H1 (cell line): Measurements from ENCODE around the gene IFNL2. TPM values are rescaled to one million over a fixed set of nuclear protein-coding genes. Genes with fewer than 3 reads are reported as not detected.

Source experiments
- CTCF ChIA-PET: fragments of 300-600 bp; sonication (Branson Sonifier 250); formaldehyde crosslinking; loops from one replicate; lab custom pipeline; 2021; ENCODE audit not compliant: partially characterized antibody; lab: Charles Lee
- POLR2A ChIA-PET: fragments of 300-600 bp; sonication (Branson Sonifier 250); formaldehyde crosslinking; loops from one replicate; lab custom pipeline; 2021; ENCODE audit warnings: inconsistent platforms; ENCODE audit not compliant: partially characterized antibody; lab: Charles Lee
- DNase-seq, 2 experiments: peaks; one replicate each; pipeline versions ENCODE4 v3.0.0 to v3.0.0-alpha.2; 2010 to 2022; ENCODE audit warnings: low spot score in 2 of 2, low read depth in 1 of 2, mixed read lengths in 1 of 2
- FAIRE-seq: peaks from 2 replicates; lab custom pipeline; 2011; peaks lifted over from hg19 to GRCh38; lab: Jason Lieb, UNC
- H2AFZ ChIP-seq: 2 replicates; pipeline ENCODE4 v1.8.1; 2012; ENCODE audit warnings: low read length, inconsistent platforms
- H2AK5ac ChIP-seq: 2 replicates; pipeline ENCODE4 v1.6.1; 2013; ENCODE audit warnings: low read depth, low read length
- H2BK120ac ChIP-seq: replicated peaks from 2 replicates; pipeline ENCODE3; 2013; ENCODE audit warnings: low read depth, low read length, inconsistent platforms
- H2BK12ac ChIP-seq: 2 replicates; pipeline ENCODE4 v1.6.1; 2013; ENCODE audit warnings: low read depth, low read length
- H2BK15ac ChIP-seq: 2 replicates; pipeline ENCODE4 v1.6.1; 2013; ENCODE audit warnings: low read length
- H2BK20ac ChIP-seq: 2 replicates; pipeline ENCODE4 v1.6.1; 2013; ENCODE audit warnings: low read length
- H2BK5ac ChIP-seq: 2 replicates; pipeline ENCODE4 v1.6.1; 2013; ENCODE audit warnings: low read depth, low read length
- H3K14ac ChIP-seq: 2 replicates; pipeline ENCODE4 v1.6.1; 2013; ENCODE audit warnings: inconsistent platforms; ENCODE audit not compliant: insufficient read length
- H3K18ac ChIP-seq: 2 replicates; pipeline ENCODE4 v1.6.1; 2013; ENCODE audit warnings: low read length; ENCODE audit errors: extremely low read depth
- H3K23ac ChIP-seq: 2 replicates; pipeline ENCODE4 v1.6.1; 2013; ENCODE audit warnings: inconsistent platforms; ENCODE audit not compliant: insufficient read length
- H3K23me2 ChIP-seq: 2 replicates; pipeline ENCODE4 v1.6.1; 2013; ENCODE audit warnings: low read depth, low read length
- H3K27ac ChIP-seq: 2 replicates; pipeline ENCODE4 v1.6.1; 2011; ENCODE audit warnings: low read depth, low read length, inconsistent platforms
- H3K27me3 ChIP-seq, 4 experiments: replicated peaks in 1 of 4; 1 replicate in 1 of 4; 2 replicates in 3 of 4; pipeline versions ENCODE4 v1.6.1 to v1.8.1; 2011 to 2013; ENCODE audit warnings: low read length in 3 of 4, mild to moderate bottlenecking in 3 of 4, inconsistent platforms in 2 of 4, mixed read lengths in 2 of 4, moderate library complexity in 1 of 4; ENCODE audit not compliant: control insufficient read depth in 3 of 4, insufficient read depth in 3 of 4; ENCODE audit errors: extremely low read depth in 1 of 4
- H3K36me3 ChIP-seq, 4 experiments: 2 replicates each; pipeline versions ENCODE4 v1.6.1 to v1.8.1; 2011 to 2013; ENCODE audit warnings: mild to moderate bottlenecking in 4 of 4, low read length in 3 of 4, moderate library complexity in 2 of 4, control low read depth in 1 of 4, inconsistent platforms in 1 of 4; ENCODE audit not compliant: insufficient read depth in 4 of 4, control insufficient read depth in 2 of 4
- H3K4ac ChIP-seq: replicated peaks from 2 replicates; pipeline ENCODE3; 2013; ENCODE audit warnings: low read length, low read depth, mixed read lengths, inconsistent platforms; ENCODE audit not compliant: insufficient read length
- H3K4me1 ChIP-seq, 4 experiments: replicated peaks in 1 of 4; 1 replicate in 1 of 4; 2 replicates in 3 of 4; pipeline versions ENCODE4 v1.6.1 to v1.8.1; 2011 to 2013; ENCODE audit warnings: low read length in 3 of 4, inconsistent platforms in 2 of 4, mixed read lengths in 1 of 4; ENCODE audit not compliant: insufficient read depth in 4 of 4, control insufficient read depth in 3 of 4
- H3K4me2 ChIP-seq, 2 experiments: 2 replicates each; pipeline versions ENCODE4 v1.6.1 to v1.8.1; 2011 to 2013; ENCODE audit warnings: low read depth in 2 of 2, low read length in 2 of 2, control low read depth in 1 of 2, inconsistent platforms in 1 of 2, mild to moderate bottlenecking in 1 of 2; ENCODE audit not compliant: insufficient read depth in 1 of 2
- H3K4me3 ChIP-seq, 4 experiments: fragments of 200-600, 300-600 bp in 1 of 4; sonication (generic), shearing (Covaris generic), sonication (Bioruptor Twin) in 1 of 4; 2 replicates each; pipeline versions ENCODE4 v1.5.1 to v1.8.1; 2011 to 2016; ENCODE audit warnings: low read length in 4 of 4, low read depth in 3 of 4, control low read depth in 2 of 4, inconsistent platforms in 2 of 4, mild to moderate bottlenecking in 2 of 4, mixed read lengths in 1 of 4, moderate library complexity in 1 of 4; ENCODE audit not compliant: insufficient read depth in 2 of 4; ENCODE audit errors: extremely low read depth in 1 of 4
- H3K56ac ChIP-seq: replicated peaks from 2 replicates; pipeline ENCODE3; 2013; ENCODE audit warnings: low read depth, mild to moderate bottlenecking, mixed read lengths, low read length, inconsistent platforms; ENCODE audit not compliant: insufficient read length
- H3K79me1 ChIP-seq: 2 replicates; pipeline ENCODE4 v1.6.1; 2013; ENCODE audit warnings: low read depth, low read length, control low read depth
- H3K79me2 ChIP-seq, 2 experiments: 2 replicates each; pipeline versions ENCODE4 v1.6.1 to v1.8.1; 2012 to 2013; ENCODE audit warnings: low read length in 2 of 2, mild to moderate bottlenecking in 2 of 2, inconsistent platforms in 1 of 2; ENCODE audit not compliant: insufficient read depth in 2 of 2, control insufficient read depth in 1 of 2
- H3K9ac ChIP-seq, 4 experiments: replicated peaks in 1 of 4; 1 replicate in 1 of 4; 2 replicates in 3 of 4; pipeline versions ENCODE4 v1.6.1 to v1.8.1; 2011 to 2013; ENCODE audit warnings: low read depth in 3 of 4, low read length in 3 of 4, control low read depth in 2 of 4, mild to moderate bottlenecking in 2 of 4, moderate library complexity in 2 of 4, inconsistent platforms in 1 of 4; ENCODE audit errors: extremely low read depth in 1 of 4
- H3K9me3 ChIP-seq, 2 experiments: 2 replicates each; pipeline versions ENCODE4 v1.6.1 to v1.8.1; 2012 to 2013; ENCODE audit warnings: mild to moderate bottlenecking in 2 of 2, moderate library complexity in 2 of 2, control low read depth in 1 of 2, inconsistent platforms in 1 of 2, low read depth in 1 of 2, low read length in 1 of 2, mixed read lengths in 1 of 2; ENCODE audit not compliant: insufficient read depth in 2 of 2
- H4K20me1 ChIP-seq, 2 experiments: replicated peaks in 1 of 2; 2 replicates each; pipeline versions ENCODE3 to v1.8.1; 2011 to 2013; ENCODE audit warnings: inconsistent platforms in 2 of 2, low read length in 2 of 2, mild to moderate bottlenecking in 1 of 2; ENCODE audit not compliant: insufficient read depth in 2 of 2, control insufficient read depth in 1 of 2
- H4K5ac ChIP-seq: 2 replicates; pipeline ENCODE4 v1.6.1; 2013; ENCODE audit warnings: low read length, low read depth, mixed read lengths, inconsistent platforms; ENCODE audit not compliant: insufficient read length
- H4K8ac ChIP-seq: 2 replicates; pipeline ENCODE4 v1.8.0; 2013; ENCODE audit warnings: mild to moderate bottlenecking, moderate library complexity, low read length, inconsistent platforms; ENCODE audit not compliant: insufficient read depth; ENCODE audit errors: extremely low read depth
- H4K91ac ChIP-seq: replicated peaks from 2 replicates; pipeline ENCODE3; 2013; ENCODE audit warnings: low read length, mixed read lengths, inconsistent platforms; ENCODE audit not compliant: insufficient read length
- BRCA1 ChIP-seq: IDR thresholded peaks from 2 replicates; pipeline ENCODE4 v1.6.1; 2012; ENCODE audit warnings: low read depth, low read length, improper control_type of control experiment
- CBX5 ChIP-seq: fragments of 300-800, 300-1000 bp; sonication (generic); IDR thresholded peaks from 2 replicates; pipeline ENCODE4 v1.7.1; 2016; ENCODE audit warnings: antibody characterized with exemption, low read length, low read depth
- MAFK ChIP-seq: IDR thresholded peaks from 2 replicates; pipeline ENCODE4 v1.6.1; 2012; ENCODE audit warnings: low read depth, mild to moderate bottlenecking, improper control_type of control experiment, low read length
- NANOG ChIP-seq: IDR thresholded peaks from 2 replicates; pipeline ENCODE4 v1.6.1; 2011; ENCODE audit warnings: low read length, low read depth, mild to moderate bottlenecking, inconsistent platforms; ENCODE audit not compliant: insufficient read depth, poor library complexity, severe bottlenecking
- POLR2A ChIP-seq, 2 experiments: IDR thresholded peaks; 1 replicate in 1 of 2; 2 replicates in 1 of 2; pipeline ENCODE4 v1.6.1; 2011; ENCODE audit warnings: low read depth in 2 of 2, low read length in 2 of 2, mild to moderate bottlenecking in 2 of 2; ENCODE audit errors: control extremely low read depth in 1 of 2
- RBBP5 ChIP-seq: IDR thresholded peaks from 2 replicates; pipeline ENCODE4 v1.7.1; 2012; ENCODE audit warnings: low read depth, mild to moderate bottlenecking, inconsistent platforms, low read length, moderate library complexity, borderline replicate concordance
- SAP30 ChIP-seq: fragments of 300-600 bp; sonication (generic); IDR thresholded peaks from 2 replicates; pipeline ENCODE4 v1.7.1; 2012; ENCODE audit warnings: low read length, moderate library complexity, mild to moderate bottlenecking, inconsistent platforms; ENCODE audit not compliant: insufficient read depth, insufficient replicate concordance
- SP2 ChIP-seq: IDR thresholded peaks from 2 replicates; pipeline ENCODE4 v1.6.1; 2012; ENCODE audit warnings: mild to moderate bottlenecking, low read length, inconsistent platforms
- SRF ChIP-seq: IDR thresholded peaks from 2 replicates; pipeline ENCODE4 v1.6.1; 2011; ENCODE audit warnings: mild to moderate bottlenecking, low read depth, low read length, moderate library complexity
- TAF1 ChIP-seq: IDR thresholded peaks from 2 replicates; pipeline ENCODE4 v1.6.1; 2011; ENCODE audit warnings: mild to moderate bottlenecking, low read depth, low read length
- WGBS, 2 experiments: shearing (Covaris generic) in 1 of 2; methylation state at CpG; one replicate each; pipeline versions ENCODE4 v1.1.6 to v1.1.7; 2013 to 2015; ENCODE audit warnings: low lambda C conversion rate in 2 of 2, mixed read lengths in 2 of 2, inconsistent platforms in 1 of 2, low coverage in 1 of 2, missing lambda C conversion rate in 1 of 2; ENCODE audit not compliant: insufficient replicate concordance in 2 of 2, insufficient coverage in 1 of 2, insufficient read length in 1 of 2; ENCODE audit errors: extremely low coverage in 1 of 2, missing lambda C conversion rate in 1 of 2; 5-methylcytosine and 5-hydroxymethylcytosine counted together
- polyA plus RNA-seq, 7 experiments: library from polyadenylated mRNA; depleted of rRNA in 3 of 7; stranded (reverse) in 5 of 7; unstranded in 2 of 7; fragments of >200 nt in 5 of 7; fragments of 200-250 nt in 2 of 7; gene quantifications; 1 replicate in 5 of 7; 2 replicates in 1 of 7; 4 replicates in 1 of 7; pipeline versions ENCODE4 v1.2.1 to v1.2.3, GENCODE V29; 2011 to 2013; ENCODE audit warnings: missing spikeins in 2 of 7, mixed read lengths in 2 of 7
- total RNA-seq: library from RNA; stranded (reverse); fragmentation: NEBNext Ultra II Directional; extraction: Animal tissue kit (Norgen Biotek cat#: 25700); gene quantifications from 2 replicates; pipeline ENCODE4 v1.2.1, GENCODE V29; 2021

The IFNL2 gene
- total and polyA plus RNA-seq, 2 of the 8 experiments (the other 6 are each of a cell fraction or from before 2014, with no cell fraction given), result not detected

DNA sequence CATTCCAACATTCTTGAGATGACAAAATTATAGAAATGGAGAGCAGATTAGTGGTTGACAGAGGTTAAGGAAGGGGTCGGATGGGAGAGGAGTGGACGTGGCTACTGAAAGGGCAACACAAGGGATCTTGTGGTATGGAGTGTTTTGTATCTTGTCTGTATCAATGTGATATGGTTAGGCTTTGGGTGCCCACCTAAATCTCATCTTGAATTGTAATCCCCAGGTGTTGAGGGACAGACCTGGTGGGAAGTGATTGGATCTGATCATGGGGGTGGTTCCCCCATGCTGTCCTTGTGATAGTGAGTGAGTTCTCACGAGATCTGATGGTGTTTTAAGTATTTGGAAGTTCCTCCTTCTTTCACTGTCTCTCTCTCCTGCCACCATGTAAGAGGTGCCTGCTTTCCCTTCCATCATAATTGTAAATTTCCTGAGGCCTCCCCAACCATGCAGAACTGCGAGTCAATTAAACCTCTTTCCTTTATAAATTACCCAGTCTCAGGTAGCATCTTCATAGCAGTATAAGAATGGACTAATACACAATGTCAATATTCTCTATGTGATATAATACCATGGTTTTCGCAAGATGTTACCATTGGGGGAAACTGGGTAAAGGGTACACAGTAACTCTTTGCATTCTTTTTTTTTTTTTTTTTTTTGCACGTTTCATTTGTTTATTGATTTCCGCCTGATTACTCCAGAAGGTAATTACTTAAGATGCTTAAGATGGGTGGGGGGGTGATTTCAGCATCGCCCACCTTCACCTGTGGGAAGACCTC, 14.6 kb upstream of the IFNL2 start:
- H2AFZ ChIP-seq, result no peak overlapping the region
- no peak overlapping the region for H4K5ac ChIP-seq
- no peak overlapping the region for H2AK5ac ChIP-seq
- H4K91ac ChIP-seq, result no peak overlapping the region
- 75% methylated on average over 8 of the region's 8 CpGs; no CpG with 5 or more reads in 1 of the 2 experiments for WGBS, 2 experiments
- H3K4ac ChIP-seq, result no peak overlapping the region
- no peak for TF ChIP-seq CBX5
- no peak for TF ChIP-seq SAP30
- TF ChIP-seq MAFK, result no peak
- no peak for TF ChIP-seq BRCA1
- TF ChIP-seq TAF1, result no peak
- no peak for TF ChIP-seq SRF
- TF ChIP-seq POLR2A (IDR thresholded peaks at IDR 0.05; ENCODE audit: control extremely low read depth in 1 of 2, low read depth in 2 of 2, low read length in 2 of 2), result no peak
- TF ChIP-seq SP2, result no peak
- no peak for TF ChIP-seq NANOG
- TF ChIP-seq RBBP5, result no peak
- ChIA-PET POLR2A (interaction anchor here (0.9 kb wide), 1 partner anchor 119 kb away, joined by 3 read pairs; no protein-coding TSS in a partner anchor), CTCF (interaction anchor here (0.7 kb wide), 1 partner anchor 10 kb away, joined by 3 read pairs; no protein-coding TSS in a partner anchor)
- H3K79me2 ChIP-seq, result no peaks in the 10 kb centered on the region
- H3K9ac ChIP-seq, result no peak overlapping the region
- no peak overlapping the region for H2BK12ac ChIP-seq
- no peak for FAIRE-seq
- H3K23me2 ChIP-seq, result no peaks in the 10 kb centered on the region
- no peak overlapping the region for H3K56ac ChIP-seq
- H3K4me1 ChIP-seq, result peaks cover 0 to under 1% (median under 1%) of the 10 kb centered on the region in 4 experiments; a peak in 3 of 7 replicates
- H3K18ac ChIP-seq, result no peak overlapping the region
- H3K23ac ChIP-seq, result no peak overlapping the region
- H2BK5ac ChIP-seq, result no peak overlapping the region
- no peaks in the 10 kb centered on the region for H3K36me3 ChIP-seq
- no peak overlapping the region for H2BK15ac ChIP-seq
- peaks cover 0 to 5% of the 10 kb centered on the region in 2 experiments for H4K20me1 ChIP-seq
- 0 out of 4 replicates have a peak, but pooled peaks cover 0 to 3% of the 10 kb centered on the region in 2 experiments for H3K9me3 ChIP-seq
- DNase-seq, result no peak
- no peak overlapping the region for H2BK120ac ChIP-seq
- no peak overlapping the region for H2BK20ac ChIP-seq
- no peak overlapping the region for H3K27ac ChIP-seq
- no peak overlapping the region for H3K4me3 ChIP-seq
- H3K4me2 ChIP-seq, result no peak overlapping the region
- no peak overlapping the region for H3K14ac ChIP-seq
- H4K8ac ChIP-seq, result no peak overlapping the region
- no peaks in the 10 kb centered on the region for H3K79me1 ChIP-seq
- peaks cover 10 to 23% (median 18%) of the 10 kb centered on the region in 4 experiments for H3K27me3 ChIP-seq
